Endothelial cell of umbilical vein (primary cell): ENCODE measurements around the gene TUBGCP3. TPM values are rescaled to one million over a fixed set of nuclear protein-coding genes. Genes with fewer than 3 reads are reported as not detected.

Experiments
- BruUV-seq: library from RNA; stranded (reverse); fragments of 400-500 nt; replicated peaks from 2 replicates; lab custom pipeline; 2021; lab: Mats Ljungman, UMichigan
- CTCF ChIA-PET: fragments of 300-600, 350-600 bp; sonication (Branson Sonifier 250); formaldehyde crosslinking; loops from one replicate; lab custom pipeline; 2021; ENCODE audit warnings: antibody characterized with exemption, inconsistent platforms; lab: Charles Lee
- POLR2A ChIA-PET: fragments of 300-600, 350-600 bp; sonication (Branson Sonifier 250); formaldehyde crosslinking; loops from one replicate; lab custom pipeline; 2021; ENCODE audit warnings: antibody characterized with exemption, inconsistent platforms; lab: Charles Lee
- DNase-seq: peaks from one replicate; pipeline ENCODE4 v3.0.0-alpha.2; 2011; ENCODE audit warnings: low read depth, low spot score
- FAIRE-seq: peaks from 2 replicates; lab custom pipeline; 2011; peaks lifted over from hg19 to GRCh38; lab: Jason Lieb, UNC
- H2AFZ ChIP-seq: 2 replicates; pipeline ENCODE4 v1.6.0; 2012; ENCODE audit warnings: low read depth, low read length, control low read depth, inconsistent platforms
- H3K27ac ChIP-seq: 2 replicates; pipeline ENCODE4 v1.5.1; 2011; ENCODE audit warnings: low read depth, mild to moderate bottlenecking, control low read depth, low read length, moderate library complexity; ENCODE audit not compliant: insufficient read depth
- H3K27me3 ChIP-seq, 2 experiments: 2 replicates each; pipeline versions ENCODE4 v1.6.0 to v1.6.1; 2011; ENCODE audit warnings: low read length in 2 of 2, mixed read lengths in 1 of 2; ENCODE audit not compliant: control insufficient read depth in 2 of 2, insufficient read depth in 2 of 2
- H3K36me3 ChIP-seq, 2 experiments: 2 replicates in 1 of 2; 3 replicates in 1 of 2; pipeline ENCODE4 v1.5.1; 2011; ENCODE audit warnings: low read length in 2 of 2, mild to moderate bottlenecking in 1 of 2, moderate library complexity in 1 of 2; ENCODE audit not compliant: control insufficient read depth in 2 of 2, insufficient read depth in 2 of 2; ENCODE audit errors: extremely low read depth in 1 of 2
- H3K4me1 ChIP-seq: 3 replicates; pipeline ENCODE4 v1.5.1; 2011; ENCODE audit warnings: mild to moderate bottlenecking, low read length; ENCODE audit not compliant: control insufficient read depth, insufficient read depth; ENCODE audit errors: extremely low read depth
- H3K4me2 ChIP-seq: 2 replicates; pipeline ENCODE4 v1.6.1; 2011; ENCODE audit warnings: low read length, control low read depth, mixed read lengths; ENCODE audit not compliant: insufficient read depth
- H3K4me3 ChIP-seq, 3 experiments: fragments of 200-600 bp in 1 of 3; sonication (generic), shearing (Covaris generic) in 1 of 3; replicated peaks in 1 of 3; 2 replicates each; pipeline ENCODE4 v1.5.1; 2011 to 2016; ENCODE audit warnings: control low read depth in 3 of 3, low read length in 3 of 3, mild to moderate bottlenecking in 2 of 3, inconsistent platforms in 1 of 3, low read depth in 1 of 3, moderate library complexity in 1 of 3; ENCODE audit not compliant: insufficient read depth in 1 of 3
- H3K79me2 ChIP-seq: 2 replicates; pipeline ENCODE4 v1.6.0; 2012; ENCODE audit warnings: low read length, inconsistent platforms; ENCODE audit not compliant: control insufficient read depth, insufficient read depth
- H3K9ac ChIP-seq: replicated peaks from 2 replicates; pipeline ENCODE3; 2011; ENCODE audit warnings: low read length, control low read depth; ENCODE audit not compliant: insufficient read depth; ENCODE audit errors: extremely low read depth
- H3K9me1 ChIP-seq: replicated peaks from 3 replicates; pipeline ENCODE4 v1.6.0; 2011; ENCODE audit warnings: mild to moderate bottlenecking, low read length; ENCODE audit not compliant: control insufficient read depth, insufficient read depth; ENCODE audit errors: extremely low read depth
- H3K9me3 ChIP-seq: replicated peaks from 2 replicates; pipeline ENCODE4 v1.5.1; 2012; ENCODE audit warnings: low read length, inconsistent platforms; ENCODE audit not compliant: control insufficient read depth, insufficient read depth
- H4K20me1 ChIP-seq: replicated peaks from 2 replicates; pipeline ENCODE3; 2011; ENCODE audit warnings: mild to moderate bottlenecking, low read length; ENCODE audit not compliant: control insufficient read depth, insufficient read depth; ENCODE audit errors: extremely low read depth
- CTCF ChIP-seq, 2 donors: IDR thresholded peaks; 1 replicate in 1 of 2; 2 replicates in 1 of 2; pipeline ENCODE4 v1.5.1; 2011; ENCODE audit warnings: low read length in 2 of 2, mild to moderate bottlenecking in 2 of 2, moderate library complexity in 2 of 2, control low read depth in 1 of 2, inconsistent platforms in 1 of 2, low read depth in 1 of 2; ENCODE audit not compliant: insufficient read depth in 1 of 2; ENCODE audit errors: extremely low read depth in 1 of 2
- GATA2 ChIP-seq: IDR thresholded peaks from 2 replicates; pipeline ENCODE4 v1.7.0; 2011; ENCODE audit warnings: low read depth, mild to moderate bottlenecking, moderate library complexity, mixed read lengths, low read length; ENCODE audit not compliant: insufficient read length, insufficient read depth
- dilution Hi-C: fragments of 300-500 bp; cut with MboI; formaldehyde crosslinking; loops from one replicate; pipeline ENCODE4 v1.15.0; 2019; ENCODE audit warnings: low sequenced_read_pairs; ENCODE audit not compliant: extremely low pct_ligation_motif_present
- intact Hi-C: fragments of 100-400 bp; cut with micrococcal nuclease; formaldehyde crosslinking; loops from one replicate; pipeline ENCODE4 v1.10.0; 2022
- polyA plus RNA-seq, 4 experiments: library from polyadenylated mRNA; depleted of rRNA in 3 of 4; stranded (reverse) in 3 of 4; unstranded in 1 of 4; fragments of >200 nt; gene quantifications; 2 replicates each; pipeline versions ENCODE4 v1.2.1 to v1.2.3, GENCODE V29; 2011 to 2012; ENCODE audit warnings: missing spikeins in 1 of 4
- total RNA-seq: library from RNA; stranded (reverse); gene quantifications from 2 replicates; pipeline ENCODE4 v1.2.3, GENCODE V29; 2021
- TF ChIP-seq, protein P1 (sequence below): IDR thresholded peaks from 2 replicates; pipeline ENCODE4 v1.6.1; 2011; ENCODE audit not compliant: insufficient read depth, insufficient read length

The TUBGCP3 gene
- total and polyA plus RNA-seq, 2 donors (not counting 3 experiments of a cell fraction or from before 2014, with no cell fraction given) = 36.4 to 47.7 TPM

DNA sequence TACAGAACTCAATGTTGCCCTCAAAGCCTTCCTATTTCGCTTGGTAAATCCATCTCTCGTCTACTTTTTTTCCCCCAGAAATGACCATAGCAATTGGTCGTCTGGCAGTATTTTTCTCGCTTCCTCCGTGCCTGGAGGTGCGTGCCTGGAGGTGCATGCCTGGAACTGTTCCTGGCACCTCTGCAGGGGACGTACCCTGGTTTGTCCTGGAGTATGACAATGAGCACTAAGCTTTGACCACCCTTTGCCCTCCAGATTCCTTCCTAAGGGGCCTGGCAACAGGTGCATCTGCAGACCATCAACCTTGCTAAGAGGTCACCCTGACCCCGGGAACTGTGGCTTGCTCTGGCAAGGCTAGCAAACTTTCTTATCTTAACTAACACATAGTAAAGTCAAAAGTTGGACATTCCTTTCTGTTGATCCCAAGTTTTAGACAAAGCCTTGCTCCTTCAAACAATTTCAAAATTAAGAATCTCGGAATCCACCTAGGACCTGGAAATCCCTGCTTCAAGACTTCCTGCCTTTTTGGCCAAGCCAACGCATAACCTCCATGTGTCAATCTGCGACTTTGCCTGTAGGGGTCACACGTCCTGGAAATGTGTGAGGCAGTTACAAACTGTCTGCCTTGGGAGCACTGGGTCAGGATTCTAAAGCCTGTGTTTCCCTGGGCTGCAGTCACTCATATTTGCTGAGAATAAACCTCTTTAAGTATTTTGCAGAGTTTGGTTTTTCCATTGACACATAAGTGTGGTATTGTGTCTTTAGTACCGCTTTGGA lies 28.8 kb upstream of the TUBGCP3 start:
- H2AFZ ChIP-seq = no peak overlapping the region
- H3K79me2 ChIP-seq = no peaks in the 10 kb centered on the region
- TF ChIP-seq, protein P1, sequence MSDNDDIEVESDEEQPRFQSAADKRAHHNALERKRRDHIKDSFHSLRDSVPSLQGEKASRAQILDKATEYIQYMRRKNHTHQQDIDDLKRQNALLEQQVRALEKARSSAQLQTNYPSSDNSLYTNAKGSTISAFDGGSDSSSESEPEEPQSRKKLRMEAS = peak; percentile 26
- TF ChIP-seq CTCF (IDR thresholded peaks at IDR 0.05; ENCODE audit: extremely low read depth in 1 of 2, insufficient read depth in 1 of 2, low read depth in 1 of 2, low read length in 2 of 2) = peak; percentile 63 to 73
- TF ChIP-seq GATA2 = no peak
- DNase-seq (peak; percentile 53), FAIRE-seq (peak; percentile 97)
- dilution Hi-C loops = no loop called here
- no peaks in the 10 kb centered on the region for H4K20me1 ChIP-seq
- ChIA-PET POLR2A (no interaction called here), CTCF (interaction anchor here (1.0 kb wide), 1 partner anchor 258 kb away, joined by 6 read pairs; no protein-coding TSS in a partner anchor)
- no peak overlapping the region for H3K4me2 ChIP-seq
- no peak overlapping the region for H3K9ac ChIP-seq
- peaks cover 0 to 4% of the 10 kb centered on the region in 2 experiments for H3K27me3 ChIP-seq
- H3K4me3 ChIP-seq = no peak overlapping the region
- BruUV-seq = no TSS peak
- H3K4me1 ChIP-seq = no peaks in the 10 kb centered on the region
- intact Hi-C loops = loop anchor here (1.0 kb wide), 1 partner anchor 258 kb away; no protein-coding TSS in a partner anchor
- no peaks in the 10 kb centered on the region for H3K36me3 ChIP-seq
- H3K27ac ChIP-seq = no peak overlapping the region
- no peaks in the 10 kb centered on the region for H3K9me1 ChIP-seq
- H3K9me3 ChIP-seq = no peaks in the 10 kb centered on the region
